GM18507 (cell line): ENCODE data around the gene FGD5.
"Not testable (repeated sequence)": the region's sequence is repeated elsewhere in the genome, so short reads cannot be mapped to it uniquely, and the experiment has no call there.

Source experiments
- DNase-seq: peaks from one replicate; pipeline ENCODE4 v3.0.0; 2011; ENCODE audit warnings: low read depth; ENCODE audit not compliant: insufficient read length; ENCODE audit errors: extremely low spot score
- FAIRE-seq: peaks from 2 replicates; lab custom pipeline; 2011; peaks lifted over from hg19 to GRCh38; lab: Jason Lieb, UNC

Gene FGD5

GRCh38 chr3:14804835-14805780 is 13.7 kb upstream of the FGD5 start:
- FAIRE-seq (no peak), DNase-seq (no peak)

- no peak for FAIRE-seq
- DNase-seq = no peak
Observed at GRCh38 chr3:14805961-14806537, 12.7 kb upstream of the FGD5 start.

GRCh38 chr3:14806641-14807263 is 12.0 kb upstream of the FGD5 start:
- FAIRE-seq (no peak), DNase-seq (no peak)

GRCh38 chr3:14808025-14808424 is 10.7 kb upstream of the FGD5 start:
- FAIRE-seq (no peak), DNase-seq (no peak)

- FAIRE-seq = no peak
- no peak for DNase-seq
Observed at GRCh38 chr3:14808502-14809266, 10.1 kb upstream of the FGD5 start.

- DNase-seq, FAIRE-seq: not testable (repeated sequence)
Observed at GRCh38 chr3:14809611-14810010, 9.2 kb upstream of the FGD5 start.

- no peak for FAIRE-seq
Observed at GRCh38 chr3:14810070-14810791, 8.5 kb upstream of the FGD5 start.

GRCh38 chr3:14810801-14811661 is 7.7 kb upstream of the FGD5 start:
- DNase-seq = no peak
- no peak for FAIRE-seq

More at GRCh38 chr3:14810070-14810791, 8.5 kb upstream of the FGD5 start:
- no peak for DNase-seq

GRCh38 chr3:14811684-14812083 is 7.1 kb upstream of the FGD5 start:
- FAIRE-seq = no peak

GRCh38 chr3:14812196-14812790 is 6.5 kb upstream of the FGD5 start:
- DNase-seq = no peak
- no peak for FAIRE-seq

More at GRCh38 chr3:14811684-14812083, 7.1 kb upstream of the FGD5 start:
- DNase-seq = no peak

GRCh38 chr3:14814411-14814871 is 4.3 kb upstream of the FGD5 start:
- no peak for FAIRE-seq
- no peak for DNase-seq

- FAIRE-seq (no peak), DNase-seq (no peak)
Observed at GRCh38 chr3:14816359-14816758, 2.4 kb upstream of the FGD5 start.

- DNase-seq = no peak
- FAIRE-seq = no peak
Observed at GRCh38 chr3:14819671-14820070, 909 bp downstream of the FGD5 start.

GRCh38 chr3:14820156-14820555 is 1.4 kb downstream of the FGD5 start:
- DNase-seq (no peak), FAIRE-seq (no peak)

GRCh38 chr3:14821151-14821550 is 2.4 kb downstream of the FGD5 start:
- no peak for FAIRE-seq
- no peak for DNase-seq

GRCh38 chr3:14822134-14822533 is 3.4 kb downstream of the FGD5 start:
- no peak for FAIRE-seq
- DNase-seq = no peak

GRCh38 chr3:14822670-14823390 is 4.1 kb downstream of the FGD5 start:
- no peak for FAIRE-seq
- no peak for DNase-seq
